Suppressor macrophage treated with lipopolysaccharide for 4 hours (primary cell): ENCODE data around the gene MTCL3.
A peak's percentile ranks its signal among the peaks of the same experiment; 100 is the strongest.

Source experiments
- DNase-seq: peaks from one replicate; pipeline ENCODE4 v3.0.0-alpha.2; 2020

MTCL3 gene

GRCh38 chr6:127518710-127519468 lies at the start of gene MTCL3:
Gene MTCL3, minus strand, starts transcription at chr6:127519335.
- no peak for DNase-seq

GRCh38 chr6:127567476-127567875 lies 48.3 kb upstream of the MTCL3 start:
- no peak for DNase-seq

- no peak for DNase-seq
Measured at GRCh38 chr6:127566651-127567050, 47.5 kb upstream of the MTCL3 start.

GRCh38 chr6:127566119-127566518 lies 47.0 kb upstream of the MTCL3 start:
- no peak for DNase-seq

- no peak for DNase-seq
Measured at GRCh38 chr6:127564761-127565160, 45.6 kb upstream of the MTCL3 start.

GRCh38 chr6:127561660-127562059 lies 42.5 kb upstream of the MTCL3 start:
- no peak for DNase-seq

GRCh38 chr6:127554435-127555006 lies 35.4 kb upstream of the MTCL3 start:
- DNase-seq, result peak; percentile 18

- no peak for DNase-seq
Measured at GRCh38 chr6:127550403-127550802, 31.3 kb upstream of the MTCL3 start.

- no peak for DNase-seq
Measured at GRCh38 chr6:127547904-127548649, 28.9 kb upstream of the MTCL3 start.

GRCh38 chr6:127547215-127547614 lies 28.1 kb upstream of the MTCL3 start:
- DNase-seq, result peak; percentile 22

GRCh38 chr6:127539272-127539671 lies 20.1 kb upstream of the MTCL3 start:
- DNase-seq, result peak; percentile 39

- DNase-seq, result no peak
Measured at GRCh38 chr6:127538750-127539264, 19.7 kb upstream of the MTCL3 start.

- DNase-seq, result peak; percentile 37
Measured at GRCh38 chr6:127533736-127534135, 14.6 kb upstream of the MTCL3 start.

GRCh38 chr6:127533011-127533410 lies 13.9 kb upstream of the MTCL3 start:
- peak; percentile 69 for DNase-seq

GRCh38 chr6:127522714-127523113 lies 3.6 kb upstream of the MTCL3 start:
- DNase-seq, result no peak

- no peak for DNase-seq
Measured at GRCh38 chr6:127520066-127520465, 931 bp upstream of the MTCL3 start.

GRCh38 chr6:127519469-127519785 lies 292 bp upstream of the MTCL3 start:
- no peak for DNase-seq

- no peak for DNase-seq
Measured at GRCh38 chr6:127518191-127518709, 885 bp downstream of the MTCL3 start.

GRCh38 chr6:127517693-127518092 lies 1.4 kb downstream of the MTCL3 start:
- DNase-seq, result no peak

GRCh38 chr6:127516662-127517273 lies 2.4 kb downstream of the MTCL3 start:
- peak; percentile 42 for DNase-seq

GRCh38 chr6:127515794-127516661 lies 3.1 kb downstream of the MTCL3 start:
- peak; percentile 28 for DNase-seq

GRCh38 chr6:127515234-127515793 lies 3.8 kb downstream of the MTCL3 start:
- DNase-seq, result no peak
